AG08395 (cell line): ENCODE measurements around the gene CPSF3.
"Not testable (repeated sequence)": the region's sequence is repeated elsewhere in the genome, so short reads cannot be mapped to it uniquely, and the experiment has no call there.

ENCODE experiments used
- DNase-seq: peaks from one replicate; pipeline ENCODE4 v3.0.0; 2012; ENCODE audit warnings: mixed read lengths, low spot score

Gene CPSF3

GRCh38 chr2:9394816-9395215, 28.6 kb upstream of the CPSF3 start:
- DNase-seq = no peak

- no peak for DNase-seq
Measured at GRCh38 chr2:9397201-9397600, 26.3 kb upstream of the CPSF3 start.

GRCh38 chr2:9398251-9398650, 25.2 kb upstream of the CPSF3 start:
- DNase-seq = not testable (repeated sequence)

GRCh38 chr2:9398881-9399780, 24.3 kb upstream of the CPSF3 start:
- DNase-seq = no peak

GRCh38 chr2:9400268-9401058, 23.0 kb upstream of the CPSF3 start:
- no peak for DNase-seq

- DNase-seq = no peak
Measured at GRCh38 chr2:9401059-9401547, 22.4 kb upstream of the CPSF3 start.

GRCh38 chr2:9401646-9402371, 21.6 kb upstream of the CPSF3 start:
- no peak for DNase-seq

- DNase-seq = no peak
Measured at GRCh38 chr2:9403924-9404323, 19.5 kb upstream of the CPSF3 start.

- no peak for DNase-seq
Measured at GRCh38 chr2:9404451-9404850, 19.0 kb upstream of the CPSF3 start.

GRCh38 chr2:9405636-9406035, 17.8 kb upstream of the CPSF3 start:
- DNase-seq = no peak

- DNase-seq = no peak
Measured at GRCh38 chr2:9406529-9407362, 16.7 kb upstream of the CPSF3 start.

GRCh38 chr2:9407363-9407811, 16.1 kb upstream of the CPSF3 start:
- DNase-seq = no peak

GRCh38 chr2:9408641-9409151, 14.8 kb upstream of the CPSF3 start:
- peak; percentile 73 for DNase-seq

- no peak for DNase-seq
Measured at GRCh38 chr2:9410108-9410507, 13.3 kb upstream of the CPSF3 start.

- DNase-seq = no peak
Measured at GRCh38 chr2:9412781-9413180, 10.7 kb upstream of the CPSF3 start.

- no peak for DNase-seq
Measured at GRCh38 chr2:9415516-9416169, 7.8 kb upstream of the CPSF3 start.

GRCh38 chr2:9416267-9416961, 7.0 kb upstream of the CPSF3 start:
- DNase-seq = no peak

- no peak for DNase-seq
Measured at GRCh38 chr2:9416962-9417316, 6.5 kb upstream of the CPSF3 start.

- DNase-seq = no peak
Measured at GRCh38 chr2:9417725-9418124, 5.7 kb upstream of the CPSF3 start.

GRCh38 chr2:9418746-9419145, 4.7 kb upstream of the CPSF3 start:
- no peak for DNase-seq
